Activated B cell treated with CpG ODN at 0.5 μM for 24 hours (primary cell): ENCODE measurements around the gene SMAGP. TPM values are rescaled to one million over a fixed set of nuclear protein-coding genes. Genes with fewer than 3 reads are reported as not detected.

Experiments used
- ATAC-seq: fragments of 200-7000 bp; cut with Tn5 transposase; one replicate; pipeline ENCODE4 v1.10.0; 2021; ENCODE audit warnings: low read depth, mild to moderate bottlenecking, moderate library complexity
- CTCF ChIA-PET: fragments of 350-600 bp; sonication (Branson Sonifier 250); formaldehyde crosslinking; loops from one replicate; lab custom pipeline; 2021; ENCODE audit warnings: antibody characterized with exemption; lab: Charles Lee
- POLR2A ChIA-PET: fragments of 350-600 bp; sonication (Branson Sonifier 250); formaldehyde crosslinking; loops from one replicate; lab custom pipeline; 2021; ENCODE audit warnings: antibody characterized with exemption; lab: Charles Lee
- DNase-seq: peaks from one replicate; pipeline ENCODE4 v3.0.0; 2022
- H3K27ac Mint-ChIP-seq: one replicate; pipeline ENCODE4 v1.8.0; 2020; ENCODE audit warnings: mixed read lengths
- H3K27me3 Mint-ChIP-seq: one replicate; pipeline ENCODE4 v1.8.0; 2021; ENCODE audit warnings: mixed read lengths
- H3K36me3 Mint-ChIP-seq: one replicate; pipeline ENCODE4 v1.8.0; 2021; ENCODE audit warnings: low read depth, mixed read lengths
- H3K4me1 Mint-ChIP-seq: one replicate; pipeline ENCODE4 v1.8.0; 2021; ENCODE audit warnings: mixed read lengths
- H3K4me3 Mint-ChIP-seq: one replicate; pipeline ENCODE4 v1.8.0; 2020; ENCODE audit warnings: mild to moderate bottlenecking, mixed read lengths
- H3K9me3 Mint-ChIP-seq: one replicate; pipeline ENCODE4 v1.8.0; 2020; ENCODE audit warnings: mixed read lengths
- intact Hi-C: fragments of 100-400 bp; cut with micrococcal nuclease; formaldehyde crosslinking; loops from one replicate; pipeline ENCODE4 v1.15.1; 2024
- total RNA-seq: library from RNA; stranded (reverse); gene quantifications from 2 replicates; pipeline ENCODE4 v1.2.3, GENCODE V29; 2022
- TF ChIP-seq, protein P1 (sequence below): fragments of 200-600 bp; IDR thresholded peaks from one replicate; pipeline ENCODE4 v1.8.0; 2022; ENCODE audit warnings: antibody characterized with exemption, mild to moderate bottlenecking

The SMAGP gene
- total RNA-seq, 1 donor from 2014 or later: 11.5 TPM

DNA sequence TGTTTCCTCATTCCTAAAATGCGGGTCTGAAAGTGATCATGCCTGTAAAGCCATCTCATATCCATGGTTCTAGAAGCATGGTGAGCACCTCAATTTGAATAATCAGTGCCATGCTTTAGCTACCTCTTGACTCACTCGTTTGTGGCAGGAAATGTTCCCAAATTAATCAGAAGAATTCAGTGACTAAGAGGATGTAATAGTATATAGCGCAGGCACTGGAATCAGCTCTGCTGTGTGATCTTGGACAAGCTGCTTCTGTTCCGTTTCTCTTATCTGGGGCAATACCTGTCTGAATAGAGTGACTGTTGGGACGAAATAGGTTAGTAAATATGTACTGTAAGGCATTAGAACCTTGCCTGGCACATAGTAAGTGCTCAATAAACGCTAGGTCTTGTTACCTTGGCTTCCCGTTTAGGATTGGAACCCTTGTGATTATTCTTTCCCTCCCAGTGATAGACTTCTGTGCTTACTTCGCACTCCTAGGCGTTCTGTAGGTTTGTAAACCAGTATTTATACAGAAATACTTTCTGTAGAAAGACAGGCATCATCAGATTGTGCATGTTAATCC is 820 bp upstream of the SMAGP start:
- peaks cover 20% of the 10 kb centered on the region for H3K4me1 Mint-ChIP-seq
- no peaks in the 10 kb centered on the region for H3K9me3 Mint-ChIP-seq
- DNase-seq (no peak), ATAC-seq (no peak)
- H3K27me3 Mint-ChIP-seq: no peaks in the 10 kb centered on the region
- H3K27ac Mint-ChIP-seq: peak overlapping the region; percentile 80
- intact Hi-C loops: loop anchor here (1.0 to 2.0 kb wide), 3 partner anchors 10 to 54 kb away; partner anchors contain the start of gene DAZAP2
- TF ChIP-seq, protein P1, sequence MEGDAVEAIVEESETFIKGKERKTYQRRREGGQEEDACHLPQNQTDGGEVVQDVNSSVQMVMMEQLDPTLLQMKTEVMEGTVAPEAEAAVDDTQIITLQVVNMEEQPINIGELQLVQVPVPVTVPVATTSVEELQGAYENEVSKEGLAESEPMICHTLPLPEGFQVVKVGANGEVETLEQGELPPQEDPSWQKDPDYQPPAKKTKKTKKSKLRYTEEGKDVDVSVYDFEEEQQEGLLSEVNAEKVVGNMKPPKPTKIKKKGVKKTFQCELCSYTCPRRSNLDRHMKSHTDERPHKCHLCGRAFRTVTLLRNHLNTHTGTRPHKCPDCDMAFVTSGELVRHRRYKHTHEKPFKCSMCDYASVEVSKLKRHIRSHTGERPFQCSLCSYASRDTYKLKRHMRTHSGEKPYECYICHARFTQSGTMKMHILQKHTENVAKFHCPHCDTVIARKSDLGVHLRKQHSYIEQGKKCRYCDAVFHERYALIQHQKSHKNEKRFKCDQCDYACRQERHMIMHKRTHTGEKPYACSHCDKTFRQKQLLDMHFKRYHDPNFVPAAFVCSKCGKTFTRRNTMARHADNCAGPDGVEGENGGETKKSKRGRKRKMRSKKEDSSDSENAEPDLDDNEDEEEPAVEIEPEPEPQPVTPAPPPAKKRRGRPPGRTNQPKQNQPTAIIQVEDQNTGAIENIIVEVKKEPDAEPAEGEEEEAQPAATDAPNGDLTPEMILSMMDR: no peak
- POLR2A ChIA-PET: interaction anchor here (0.5 to 2.7 kb wide), 13 partner anchors 21 to 506 kb away, joined by 3 to 26 read pairs (median 4); partner anchors contain the start of genes BIN2, DAZAP2 and GALNT6
- CTCF ChIA-PET: interaction anchor here (0.8 to 2.7 kb wide), 8 partner anchors 9 to 78 kb away, joined by 3 to 53 read pairs (median 4); partner anchors contain the start of gene POU6F1
- peak overlapping the region; percentile 89 for H3K4me3 Mint-ChIP-seq
- peaks cover 10% of the 10 kb centered on the region for H3K36me3 Mint-ChIP-seq

DNA sequence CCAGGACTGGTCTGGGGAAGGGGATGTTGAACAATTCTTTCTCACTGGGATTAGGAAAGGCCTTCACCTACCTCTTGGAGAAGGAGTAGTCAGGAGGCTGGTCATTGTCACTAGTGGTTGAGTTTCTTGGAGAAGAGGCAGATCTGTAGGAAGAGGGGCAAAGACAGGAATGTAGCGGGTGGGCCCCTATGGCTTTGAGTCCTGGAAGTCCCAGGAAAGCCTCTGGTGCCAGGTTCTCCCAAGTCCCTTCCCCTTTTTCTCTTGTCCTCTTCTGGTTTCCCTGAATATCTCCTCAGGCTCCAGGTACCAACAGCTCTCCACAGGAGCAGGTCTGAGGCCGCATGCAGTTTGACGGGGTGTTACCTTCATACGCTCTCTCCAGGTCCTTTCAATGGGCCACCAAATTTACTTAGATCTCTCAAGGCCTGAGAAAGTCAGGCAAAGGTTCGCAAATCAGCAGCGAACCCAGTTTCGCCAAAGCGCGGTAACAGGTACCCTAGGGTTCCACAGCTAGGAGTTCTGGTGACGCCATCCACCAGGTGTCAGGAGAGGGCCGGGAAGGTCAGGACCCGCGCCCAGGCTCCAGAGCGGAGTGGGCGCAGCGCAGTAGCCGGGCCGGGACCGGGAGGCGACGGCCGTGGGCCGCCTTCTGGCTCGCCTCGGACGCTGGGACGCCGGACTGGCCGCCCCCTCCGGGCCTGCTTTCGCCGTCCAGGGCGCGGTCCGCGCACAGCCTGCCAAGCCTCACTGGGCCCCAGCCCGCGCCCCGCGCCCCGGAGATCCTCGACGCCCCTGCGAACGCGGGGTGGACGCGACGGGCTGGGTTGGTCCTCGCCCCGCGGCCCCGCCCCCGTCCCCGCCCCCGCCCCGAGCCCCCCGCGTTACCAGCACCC is 795 bp downstream of the SMAGP start:
- ChIA-PET POLR2A (interaction anchor here (0.5 to 2.7 kb wide), 15 partner anchors 9 to 508 kb away, joined by 3 to 26 read pairs (median 5); partner anchors contain the start of genes BIN2, DAZAP2, GALNT6 and POU6F1), CTCF (interaction anchor here (0.7 to 2.7 kb wide), 7 partner anchors 7 to 263 kb away, joined by 3 to 53 read pairs (median 4); no protein-coding TSS in a partner anchor)
- intact Hi-C loops: loop anchor here (1.0 to 2.0 kb wide), 7 partner anchors 12 to 263 kb away; partner anchors contain the start of gene DAZAP2
- DNase-seq: peak; percentile 54
- Mint-ChIP-seq H3K27ac (peak overlapping the region; percentile 78), H3K9me3 (no peaks in the 10 kb centered on the region), H3K4me1 (peaks cover 31% of the 10 kb centered on the region), H3K36me3 (peaks cover 13% of the 10 kb centered on the region), H3K4me3 (peak overlapping the region; percentile 84), H3K27me3 (no peaks in the 10 kb centered on the region)
- TF ChIP-seq, protein P1: no peak
- peak; percentile 50 for ATAC-seq

DNA sequence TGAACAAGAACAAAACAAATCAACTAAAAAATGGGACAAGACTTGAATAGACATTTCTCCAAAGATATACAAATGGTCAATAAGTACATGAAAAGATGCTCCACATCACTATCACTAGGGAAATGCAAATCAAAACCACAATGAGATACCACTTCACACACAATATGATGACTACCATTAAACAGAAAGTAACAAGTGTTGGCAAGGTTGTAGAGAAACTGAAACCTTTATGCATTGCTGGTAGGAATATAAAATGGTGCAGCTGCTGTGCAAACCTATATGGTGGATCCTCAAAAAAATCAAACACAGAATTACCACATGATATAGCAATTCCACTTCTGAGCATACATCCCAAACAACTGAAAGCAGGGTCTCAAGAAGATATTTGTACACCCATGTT is 5.2 kb downstream of the SMAGP start:
- TF ChIP-seq, protein P1: no peak
- Mint-ChIP-seq H3K9me3 (no peaks in the 10 kb centered on the region), H3K4me1 (peaks cover 30% of the 10 kb centered on the region), H3K36me3 (peaks cover 15% of the 10 kb centered on the region), H3K4me3 (no peak overlapping the region), H3K27ac (no peak overlapping the region), H3K27me3 (no peaks in the 10 kb centered on the region)
- intact Hi-C loops: no loop called here
- DNase-seq: no peak
- ChIA-PET POLR2A (no interaction called here), CTCF (interaction anchor here (4.3 kb wide), 1 partner anchor 75 kb away, joined by 67 read pairs; no protein-coding TSS in a partner anchor)
- peak; percentile 22 for ATAC-seq

DNA sequence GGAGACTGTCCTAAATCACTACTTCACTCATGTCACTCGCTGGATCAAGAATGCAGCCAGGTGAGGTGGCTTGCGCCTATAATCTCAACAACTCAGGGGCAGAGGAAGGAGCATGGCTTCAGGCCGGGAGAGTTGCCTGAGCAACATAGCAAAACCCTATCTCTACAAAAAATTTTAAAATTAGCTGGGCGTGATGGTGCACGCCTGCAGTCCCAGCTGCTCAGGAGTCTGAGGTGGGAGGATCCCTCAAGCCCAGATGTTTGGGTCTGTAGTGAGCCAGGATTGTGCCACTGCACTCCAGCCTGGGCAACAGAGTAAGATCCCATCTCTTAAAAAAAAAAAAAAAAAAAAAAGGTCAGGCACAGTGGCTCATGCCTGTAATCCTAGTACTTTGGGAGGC is 5.9 kb downstream of the SMAGP start:
- intact Hi-C loops: no loop called here

More for the DNA sequence above, 5.9 kb downstream of the SMAGP start:
- H3K36me3 Mint-ChIP-seq: peaks cover 12% of the 10 kb centered on the region
- CTCF ChIA-PET: interaction anchor here (2.1 to 4.3 kb wide), 2 partner anchors 11 to 76 kb away, joined by 8 to 67 read pairs; no protein-coding TSS in a partner anchor
- H3K27ac Mint-ChIP-seq: no peak overlapping the region
- H3K4me3 Mint-ChIP-seq: no peak overlapping the region
- TF ChIP-seq, protein P1: no peak
- DNase-seq (no peak), ATAC-seq (no peak)
- H3K4me1 Mint-ChIP-seq: peaks cover 27% of the 10 kb centered on the region
- no peaks in the 10 kb centered on the region for H3K9me3 Mint-ChIP-seq
- POLR2A ChIA-PET: interaction anchor here (2.0 kb wide), 1 partner anchor 76 kb away, joined by 6 read pairs; no protein-coding TSS in a partner anchor
- H3K27me3 Mint-ChIP-seq: no peaks in the 10 kb centered on the region
